GM18951 (cell line): ENCODE results near the gene ZNF584.
"Not testable (repeated sequence)": the region's sequence is repeated elsewhere in the genome, so short reads cannot be mapped to it uniquely, and the experiment has no call there.

Experiments used
- POLR2A ChIP-seq: IDR thresholded peaks from 4 replicates; pipeline ENCODE4 v1.6.1; 2011; ENCODE audit warnings: mild to moderate bottlenecking; ENCODE audit not compliant: insufficient read length, insufficient read depth; ENCODE audit errors: extremely low read depth
- in situ Hi-C: fragments of 300-500 bp; cut with MboI; formaldehyde crosslinking; loops from one replicate; pipeline ENCODE4 v1.12.0; 2022; ENCODE audit warnings: low sequenced_read_pairs, mixed read lengths, inconsistent platforms; ENCODE audit not compliant: unreplicated experiment

ZNF584 gene

DNA sequence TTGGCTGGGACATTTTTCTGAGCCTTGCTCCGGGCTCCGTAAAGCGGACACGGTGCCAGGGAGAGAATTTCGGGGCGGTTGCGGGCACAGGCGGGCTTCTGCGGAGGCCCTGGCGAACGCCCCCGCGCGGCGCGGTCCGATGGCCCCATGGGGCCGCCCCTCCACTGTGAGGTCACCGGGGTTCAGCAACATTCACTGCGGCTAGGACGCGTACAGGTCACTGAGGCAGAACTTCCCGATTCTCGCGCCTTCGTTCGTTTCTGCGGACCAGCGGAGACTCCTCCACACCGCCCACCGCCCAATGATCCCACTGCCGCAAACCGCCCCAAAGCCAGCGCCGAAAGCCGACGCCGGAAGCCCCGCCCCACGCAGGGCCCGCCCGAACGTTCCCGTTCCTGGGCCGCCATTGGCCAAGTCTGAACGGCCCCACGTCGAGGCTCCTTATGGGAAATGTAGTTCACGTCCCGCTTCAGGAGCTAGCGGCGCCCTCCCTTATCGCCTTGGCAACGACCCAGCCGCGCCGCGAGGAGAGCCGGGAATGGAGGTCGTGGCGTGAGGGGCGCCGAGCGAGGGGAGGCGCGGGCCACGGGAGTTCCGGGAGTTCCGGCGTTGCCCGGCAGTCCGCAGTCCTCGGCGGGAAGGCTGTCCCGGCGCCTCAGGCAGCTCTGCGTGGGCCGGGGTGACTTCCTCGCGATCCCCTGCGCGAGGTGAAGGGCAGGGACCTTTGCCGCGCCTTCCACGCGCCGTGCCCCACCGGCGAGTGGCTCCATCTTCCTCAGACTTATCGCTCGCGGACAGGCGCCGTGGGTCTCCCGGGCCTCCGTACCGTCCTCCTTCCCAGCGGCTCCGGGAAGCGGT, at the start of gene ZNF584:
ZNF584 (plus strand) TSS at position 498 of the 858 bp plus-strand sequence. CDS start 499 bp downstream, outside the sequence.
- peak; percentile 85 for TF ChIP-seq POLR2A
- in situ Hi-C loops: no loop called here

DNA sequence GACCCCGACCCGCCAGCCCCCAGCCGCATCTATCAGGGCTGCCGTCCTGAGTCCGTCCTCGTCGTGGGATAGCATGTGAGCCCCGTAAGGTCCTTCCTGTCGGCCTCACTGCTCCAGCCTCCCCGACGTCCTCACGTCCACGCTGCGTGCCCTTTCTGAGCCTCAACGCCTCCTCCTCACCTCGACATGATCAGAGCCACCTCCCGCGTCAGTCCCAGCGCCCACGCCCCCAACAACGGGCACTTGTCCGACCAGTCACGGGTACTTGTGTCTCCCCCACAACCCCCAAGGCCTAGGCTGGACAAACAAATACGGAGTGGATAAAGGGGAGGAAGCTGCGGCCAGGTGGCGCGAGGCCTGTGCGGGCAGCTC, 46.6 kb upstream of the ZNF584 start:
- TF ChIP-seq POLR2A: no peak
- in situ Hi-C loops: no loop called here

GRCh38 chr19:58362272-58362994, 46.0 kb upstream of the ZNF584 start, which contains the start of gene ZNF497:
Gene ZNF497 (minus strand): TSS chr19:58362751. CDS start chr19:58357635, 5,116 bp downstream.
- in situ Hi-C loops: no loop called here
- peak; percentile 84 for TF ChIP-seq POLR2A

DNA sequence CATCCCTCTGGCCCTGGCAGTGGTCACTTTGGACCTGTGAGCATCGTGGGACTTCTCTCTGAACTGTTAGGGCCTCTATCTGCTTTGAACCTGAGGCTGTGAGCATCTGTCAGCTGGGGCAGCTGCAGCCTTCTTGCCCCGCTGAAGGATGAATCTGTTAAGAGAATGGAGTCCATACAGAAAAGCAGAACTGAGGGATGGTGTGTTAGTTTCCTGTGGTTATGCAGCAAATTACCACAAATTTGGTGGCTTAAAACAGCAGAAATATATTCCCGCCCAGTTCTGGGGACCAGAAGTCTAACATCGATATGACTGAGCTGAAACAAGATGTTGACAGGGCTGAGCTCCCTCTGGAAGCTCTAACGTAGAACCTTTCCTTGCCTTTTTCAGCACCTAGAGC, 44.3 kb upstream of the ZNF584 start:
- in situ Hi-C loops: no loop called here
- TF ChIP-seq POLR2A: no peak

GRCh38 chr19:58366585-58367430, 41.6 kb upstream of the ZNF584 start:
- in situ Hi-C loops: no loop called here
- no peak for TF ChIP-seq POLR2A

DNA sequence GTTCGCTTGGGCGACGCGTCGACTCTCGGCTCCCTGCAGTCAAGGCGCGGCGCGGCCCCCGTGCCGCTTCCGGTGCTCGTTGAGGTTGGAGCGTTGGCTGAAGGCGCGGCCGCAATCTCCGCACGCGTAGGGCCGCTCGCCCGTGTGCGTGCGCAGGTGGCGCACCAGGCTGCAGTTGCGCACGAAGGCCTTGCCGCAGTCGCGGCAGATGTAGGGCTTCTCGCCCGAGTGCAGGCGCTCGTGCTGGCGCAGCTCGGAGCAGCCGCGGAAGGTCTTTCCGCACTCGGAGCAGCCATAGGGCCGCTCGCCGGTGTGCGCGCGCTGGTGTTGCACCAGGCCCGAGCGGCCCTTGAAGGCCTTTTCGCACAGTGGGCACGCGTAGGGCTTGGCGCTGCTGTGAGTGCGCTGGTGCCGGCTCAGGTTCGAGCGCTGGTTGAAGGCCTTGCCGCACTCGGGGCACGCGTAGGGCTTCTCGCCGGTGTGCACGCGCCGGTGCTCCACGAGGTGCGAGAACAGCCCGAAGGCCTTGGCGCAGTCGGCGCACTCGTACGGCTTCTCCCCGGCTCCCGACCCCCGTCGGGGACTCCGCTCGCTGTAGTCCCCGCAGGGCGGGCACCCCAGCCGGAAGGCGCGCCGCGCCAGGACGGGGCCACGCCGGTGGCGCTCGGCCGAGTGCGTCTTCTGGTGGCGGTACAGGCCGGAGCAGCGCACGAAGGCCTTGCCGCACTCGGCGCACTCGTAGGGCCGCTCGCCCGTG, 40.6 kb upstream of the ZNF584 start:
- no peak for TF ChIP-seq POLR2A
- in situ Hi-C loops: no loop called here

DNA sequence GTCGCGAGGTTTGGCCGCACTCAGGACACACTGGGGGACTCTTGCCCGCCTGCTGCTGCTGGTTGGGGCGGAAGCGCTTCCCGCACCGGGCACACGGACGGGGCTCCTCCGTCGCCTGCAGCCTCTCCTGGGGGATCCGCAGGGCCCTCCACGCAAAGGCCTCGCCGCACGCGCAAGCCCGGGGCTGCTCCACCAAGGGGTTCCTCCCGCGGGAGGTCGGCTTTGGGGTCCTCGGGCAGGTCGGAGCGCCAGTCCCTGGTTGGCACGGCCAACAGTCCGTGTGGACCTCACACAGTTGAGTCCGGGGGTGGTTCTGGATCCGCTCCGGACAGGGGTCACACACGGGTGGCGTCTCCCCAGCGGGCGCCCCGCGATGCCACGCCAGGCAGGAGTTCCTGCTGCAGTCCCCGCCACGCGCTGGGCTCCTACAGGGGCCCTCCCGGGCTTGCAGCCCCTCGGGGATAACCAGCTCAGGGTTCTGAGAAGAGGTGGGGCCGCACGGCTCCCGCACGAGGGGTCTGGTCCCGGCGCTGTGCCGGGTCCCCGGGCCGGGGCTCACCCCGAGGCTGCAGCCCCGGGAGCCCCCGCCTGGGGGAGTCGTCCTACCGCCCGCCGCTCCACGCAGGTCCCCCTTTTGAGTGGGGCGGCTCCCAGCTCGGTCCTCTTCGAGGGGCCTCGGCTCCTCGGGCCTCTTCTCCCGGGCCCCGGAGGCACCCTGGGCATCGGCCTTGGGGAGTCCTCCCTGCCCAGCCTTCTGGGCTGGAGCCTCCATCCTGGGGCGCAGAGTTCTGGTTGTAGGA, 39.7 kb upstream of the ZNF584 start:
- in situ Hi-C loops: no loop called here

DNA sequence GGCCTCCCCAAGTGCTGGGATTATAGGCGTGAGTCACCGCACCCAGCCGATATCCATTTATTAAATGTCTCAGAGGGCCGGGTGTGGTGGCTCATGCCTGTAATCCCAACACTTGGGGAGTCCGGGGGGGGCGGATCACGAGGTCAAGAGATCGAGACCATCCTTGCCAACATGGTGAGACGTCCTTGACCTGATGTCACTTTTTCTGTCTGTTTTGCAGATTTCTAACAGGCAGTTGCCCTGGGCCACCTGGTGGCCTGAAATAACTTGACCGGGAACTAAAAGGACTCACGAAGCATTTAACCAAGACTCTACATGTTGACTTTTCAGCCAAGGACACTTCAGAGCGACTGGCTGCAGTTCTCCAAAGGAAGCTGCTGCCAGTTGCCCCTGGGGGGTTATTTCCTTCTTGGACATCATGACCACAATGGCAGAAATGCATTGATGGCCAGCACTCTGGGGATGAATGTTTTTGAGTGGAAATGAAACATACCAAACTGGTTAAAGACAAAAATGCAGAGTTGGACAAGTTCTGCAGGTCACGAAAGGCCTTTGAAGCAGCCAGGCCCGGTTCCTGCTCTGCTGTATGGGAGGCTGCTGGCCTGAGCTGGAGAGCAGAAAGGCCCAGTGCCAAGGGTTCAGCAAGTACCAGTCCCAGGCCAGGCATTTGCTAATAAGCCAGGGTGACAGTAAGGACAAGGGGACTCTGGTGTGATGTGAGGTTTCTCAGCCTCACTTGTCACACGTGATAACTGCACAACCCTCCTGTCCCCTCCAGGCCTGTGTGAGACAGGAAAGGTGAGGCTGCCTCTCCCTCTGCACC, 35.9 kb upstream of the ZNF584 start:
- no peak for TF ChIP-seq POLR2A
- in situ Hi-C loops: no loop called here

More for the DNA sequence above, 39.7 kb upstream of the ZNF584 start:
- TF ChIP-seq POLR2A: no peak

- TF ChIP-seq POLR2A: no peak
- in situ Hi-C loops: no loop called here
Observed at GRCh38 chr19:58374200-58374599, 34.2 kb upstream of the ZNF584 start.

GRCh38 chr19:58376724-58377123, 31.7 kb upstream of the ZNF584 start:
- in situ Hi-C loops: not testable (repeated sequence)

DNA sequence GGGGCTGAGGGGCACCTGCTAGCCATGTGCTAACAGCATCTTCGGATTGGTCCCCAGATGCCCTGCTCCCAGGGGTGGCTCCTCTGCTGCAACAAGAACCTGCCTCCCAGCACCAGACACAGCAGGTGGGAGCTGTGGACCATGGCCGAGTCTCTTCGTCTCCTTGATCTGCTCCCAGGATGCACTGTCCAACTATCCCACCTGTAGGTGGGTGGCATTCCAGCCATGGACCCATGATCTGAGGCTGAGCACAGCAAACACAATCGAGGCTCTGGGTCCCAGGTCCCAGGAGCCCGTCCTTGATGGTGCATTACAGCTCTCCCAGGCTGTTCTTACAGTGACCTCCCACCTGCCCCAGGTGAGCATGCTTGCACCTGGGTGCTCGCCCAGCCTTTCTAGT, 29.2 kb upstream of the ZNF584 start:
- in situ Hi-C loops: no loop called here
- TF ChIP-seq POLR2A: no peak

GRCh38 chr19:58380037-58380661, 28.3 kb upstream of the ZNF584 start:
- TF ChIP-seq POLR2A: no peak
- in situ Hi-C loops: no loop called here
